H1 (cell line): ENCODE data around the gene CNKSR2. TPM values are rescaled to one million over a fixed set of nuclear protein-coding genes. Genes with fewer than 3 reads are reported as not detected.

Source experiments
- CTCF ChIA-PET: fragments of 300-600 bp; sonication (Branson Sonifier 250); formaldehyde crosslinking; loops from one replicate; lab custom pipeline; 2021; ENCODE audit not compliant: partially characterized antibody; lab: Charles Lee
- POLR2A ChIA-PET: fragments of 300-600 bp; sonication (Branson Sonifier 250); formaldehyde crosslinking; loops from one replicate; lab custom pipeline; 2021; ENCODE audit warnings: inconsistent platforms; ENCODE audit not compliant: partially characterized antibody; lab: Charles Lee
- DNase-seq, 2 experiments: peaks; one replicate each; pipeline versions ENCODE4 v3.0.0 to v3.0.0-alpha.2; 2010 to 2022; ENCODE audit warnings: low spot score in 2 of 2, low read depth in 1 of 2, mixed read lengths in 1 of 2
- FAIRE-seq: peaks from 2 replicates; lab custom pipeline; 2011; peaks lifted over from hg19 to GRCh38; lab: Jason Lieb, UNC
- H2AFZ ChIP-seq: 2 replicates; pipeline ENCODE4 v1.8.1; 2012; ENCODE audit warnings: low read length, inconsistent platforms
- H2AK5ac ChIP-seq: 2 replicates; pipeline ENCODE4 v1.6.1; 2013; ENCODE audit warnings: low read depth, low read length
- H2BK120ac ChIP-seq: replicated peaks from 2 replicates; pipeline ENCODE3; 2013; ENCODE audit warnings: low read depth, low read length, inconsistent platforms
- H2BK12ac ChIP-seq: 2 replicates; pipeline ENCODE4 v1.6.1; 2013; ENCODE audit warnings: low read depth, low read length
- H2BK15ac ChIP-seq: 2 replicates; pipeline ENCODE4 v1.6.1; 2013; ENCODE audit warnings: low read length
- H2BK20ac ChIP-seq: 2 replicates; pipeline ENCODE4 v1.6.1; 2013; ENCODE audit warnings: low read length
- H2BK5ac ChIP-seq: 2 replicates; pipeline ENCODE4 v1.6.1; 2013; ENCODE audit warnings: low read depth, low read length
- H3K14ac ChIP-seq: 2 replicates; pipeline ENCODE4 v1.6.1; 2013; ENCODE audit warnings: inconsistent platforms; ENCODE audit not compliant: insufficient read length
- H3K18ac ChIP-seq: 2 replicates; pipeline ENCODE4 v1.6.1; 2013; ENCODE audit warnings: low read length; ENCODE audit errors: extremely low read depth
- H3K23ac ChIP-seq: 2 replicates; pipeline ENCODE4 v1.6.1; 2013; ENCODE audit warnings: inconsistent platforms; ENCODE audit not compliant: insufficient read length
- H3K23me2 ChIP-seq: 2 replicates; pipeline ENCODE4 v1.6.1; 2013; ENCODE audit warnings: low read depth, low read length
- H3K27ac ChIP-seq: 2 replicates; pipeline ENCODE4 v1.6.1; 2011; ENCODE audit warnings: low read depth, low read length, inconsistent platforms
- H3K27me3 ChIP-seq, 4 experiments: replicated peaks in 1 of 4; 1 replicate in 1 of 4; 2 replicates in 3 of 4; pipeline versions ENCODE4 v1.6.1 to v1.8.1; 2011 to 2013; ENCODE audit warnings: low read length in 3 of 4, mild to moderate bottlenecking in 3 of 4, inconsistent platforms in 2 of 4, mixed read lengths in 2 of 4, moderate library complexity in 1 of 4; ENCODE audit not compliant: control insufficient read depth in 3 of 4, insufficient read depth in 3 of 4; ENCODE audit errors: extremely low read depth in 1 of 4
- H3K36me3 ChIP-seq, 4 experiments: 2 replicates each; pipeline versions ENCODE4 v1.6.1 to v1.8.1; 2011 to 2013; ENCODE audit warnings: mild to moderate bottlenecking in 4 of 4, low read length in 3 of 4, moderate library complexity in 2 of 4, control low read depth in 1 of 4, inconsistent platforms in 1 of 4; ENCODE audit not compliant: insufficient read depth in 4 of 4, control insufficient read depth in 2 of 4
- H3K4ac ChIP-seq: replicated peaks from 2 replicates; pipeline ENCODE3; 2013; ENCODE audit warnings: low read length, low read depth, mixed read lengths, inconsistent platforms; ENCODE audit not compliant: insufficient read length
- H3K4me1 ChIP-seq, 4 experiments: replicated peaks in 1 of 4; 1 replicate in 1 of 4; 2 replicates in 3 of 4; pipeline versions ENCODE4 v1.6.1 to v1.8.1; 2011 to 2013; ENCODE audit warnings: low read length in 3 of 4, inconsistent platforms in 2 of 4, mixed read lengths in 1 of 4; ENCODE audit not compliant: insufficient read depth in 4 of 4, control insufficient read depth in 3 of 4
- H3K4me2 ChIP-seq, 2 experiments: 2 replicates each; pipeline versions ENCODE4 v1.6.1 to v1.8.1; 2011 to 2013; ENCODE audit warnings: low read depth in 2 of 2, low read length in 2 of 2, control low read depth in 1 of 2, inconsistent platforms in 1 of 2, mild to moderate bottlenecking in 1 of 2; ENCODE audit not compliant: insufficient read depth in 1 of 2
- H3K4me3 ChIP-seq, 4 experiments: fragments of 200-600, 300-600 bp in 1 of 4; sonication (generic), shearing (Covaris generic), sonication (Bioruptor Twin) in 1 of 4; 2 replicates each; pipeline versions ENCODE4 v1.5.1 to v1.8.1; 2011 to 2016; ENCODE audit warnings: low read length in 4 of 4, low read depth in 3 of 4, control low read depth in 2 of 4, inconsistent platforms in 2 of 4, mild to moderate bottlenecking in 2 of 4, mixed read lengths in 1 of 4, moderate library complexity in 1 of 4; ENCODE audit not compliant: insufficient read depth in 2 of 4; ENCODE audit errors: extremely low read depth in 1 of 4
- H3K56ac ChIP-seq: replicated peaks from 2 replicates; pipeline ENCODE3; 2013; ENCODE audit warnings: low read depth, mild to moderate bottlenecking, mixed read lengths, low read length, inconsistent platforms; ENCODE audit not compliant: insufficient read length
- H3K79me1 ChIP-seq: 2 replicates; pipeline ENCODE4 v1.6.1; 2013; ENCODE audit warnings: low read depth, low read length, control low read depth
- H3K79me2 ChIP-seq, 2 experiments: 2 replicates each; pipeline versions ENCODE4 v1.6.1 to v1.8.1; 2012 to 2013; ENCODE audit warnings: low read length in 2 of 2, mild to moderate bottlenecking in 2 of 2, inconsistent platforms in 1 of 2; ENCODE audit not compliant: insufficient read depth in 2 of 2, control insufficient read depth in 1 of 2
- H3K9ac ChIP-seq, 4 experiments: replicated peaks in 1 of 4; 1 replicate in 1 of 4; 2 replicates in 3 of 4; pipeline versions ENCODE4 v1.6.1 to v1.8.1; 2011 to 2013; ENCODE audit warnings: low read depth in 3 of 4, low read length in 3 of 4, control low read depth in 2 of 4, mild to moderate bottlenecking in 2 of 4, moderate library complexity in 2 of 4, inconsistent platforms in 1 of 4; ENCODE audit errors: extremely low read depth in 1 of 4
- H3K9me3 ChIP-seq, 2 experiments: 2 replicates each; pipeline versions ENCODE4 v1.6.1 to v1.8.1; 2012 to 2013; ENCODE audit warnings: mild to moderate bottlenecking in 2 of 2, moderate library complexity in 2 of 2, control low read depth in 1 of 2, inconsistent platforms in 1 of 2, low read depth in 1 of 2, low read length in 1 of 2, mixed read lengths in 1 of 2; ENCODE audit not compliant: insufficient read depth in 2 of 2
- H4K20me1 ChIP-seq, 2 experiments: replicated peaks in 1 of 2; 2 replicates each; pipeline versions ENCODE3 to v1.8.1; 2011 to 2013; ENCODE audit warnings: inconsistent platforms in 2 of 2, low read length in 2 of 2, mild to moderate bottlenecking in 1 of 2; ENCODE audit not compliant: insufficient read depth in 2 of 2, control insufficient read depth in 1 of 2
- H4K5ac ChIP-seq: 2 replicates; pipeline ENCODE4 v1.6.1; 2013; ENCODE audit warnings: low read length, low read depth, mixed read lengths, inconsistent platforms; ENCODE audit not compliant: insufficient read length
- H4K8ac ChIP-seq: 2 replicates; pipeline ENCODE4 v1.8.0; 2013; ENCODE audit warnings: mild to moderate bottlenecking, moderate library complexity, low read length, inconsistent platforms; ENCODE audit not compliant: insufficient read depth; ENCODE audit errors: extremely low read depth
- H4K91ac ChIP-seq: replicated peaks from 2 replicates; pipeline ENCODE3; 2013; ENCODE audit warnings: low read length, mixed read lengths, inconsistent platforms; ENCODE audit not compliant: insufficient read length
- EP300 ChIP-seq, 2 experiments: IDR thresholded peaks; 1 replicate in 1 of 2; 2 replicates in 1 of 2; pipeline ENCODE4 v1.6.1; 2011 to 2012; ENCODE audit warnings: low read depth in 2 of 2, low read length in 2 of 2, mild to moderate bottlenecking in 2 of 2, borderline replicate concordance in 1 of 2, inconsistent platforms in 1 of 2, moderate library complexity in 1 of 2
- EZH2 ChIP-seq: fragments of 200-600 bp; sonication (generic); IDR thresholded peaks from 2 replicates; pipeline ENCODE4 v1.7.1; 2012; ENCODE audit warnings: low read depth, mild to moderate bottlenecking, moderate library complexity, low read length, inconsistent platforms; ENCODE audit not compliant: severe bottlenecking
- GABPA ChIP-seq: IDR thresholded peaks from 2 replicates; pipeline ENCODE4 v1.6.1; 2011; ENCODE audit warnings: mild to moderate bottlenecking, low read length, moderate library complexity, borderline replicate concordance; ENCODE audit not compliant: insufficient read depth
- JUN ChIP-seq: IDR thresholded peaks from 2 replicates; pipeline ENCODE4 v1.6.1; 2011; ENCODE audit warnings: low read depth, mild to moderate bottlenecking, improper control_type of control experiment, low read length
- PHF8 ChIP-seq: fragments of 200-600 bp; sonication (generic); conservative IDR thresholded peaks from 2 replicates; pipeline ENCODE4 v1.7.1; 2012; ENCODE audit warnings: low read depth, mild to moderate bottlenecking, inconsistent platforms, low read length, moderate library complexity
- POLR2AphosphoS5 ChIP-seq: IDR thresholded peaks from 2 replicates; pipeline ENCODE4 v1.6.1; 2011; ENCODE audit warnings: low read depth, low read length
- RBBP5 ChIP-seq: IDR thresholded peaks from 2 replicates; pipeline ENCODE4 v1.7.1; 2012; ENCODE audit warnings: low read depth, mild to moderate bottlenecking, inconsistent platforms, low read length, moderate library complexity, borderline replicate concordance
- RNF2 ChIP-seq: fragments of 200-900, 300-1000 bp; sonication (generic); IDR thresholded peaks from 2 replicates; pipeline ENCODE4 v1.7.1; 2016; ENCODE audit warnings: borderline replicate concordance, low read depth, mild to moderate bottlenecking, antibody characterized with exemption, low read length; ENCODE audit not compliant: poor library complexity, severe bottlenecking; ENCODE audit errors: missing control alignments
- SIN3A ChIP-seq, 2 experiments: IDR thresholded peaks in 1 of 2; conservative IDR thresholded peaks in 1 of 2; 2 replicates each; pipeline ENCODE4 v1.6.1; 2011 to 2012; ENCODE audit warnings: low read length in 2 of 2, improper control_type of control experiment in 1 of 2, low read depth in 1 of 2, mild to moderate bottlenecking in 1 of 2
- TAF7 ChIP-seq: optimal IDR thresholded peaks from 2 replicates; pipeline ENCODE3; 2011; ENCODE audit warnings: low read depth, mild to moderate bottlenecking, inconsistent platforms, low read length, moderate library complexity, borderline replicate concordance
- ZNF274 ChIP-seq: IDR thresholded peaks from 2 replicates; pipeline ENCODE4 v1.7.0; 2012; ENCODE audit warnings: low read length, borderline replicate concordance; ENCODE audit errors: extremely low read depth
- WGBS, 2 experiments: shearing (Covaris generic) in 1 of 2; methylation state at CpG; one replicate each; pipeline versions ENCODE4 v1.1.6 to v1.1.7; 2013 to 2015; ENCODE audit warnings: low lambda C conversion rate in 2 of 2, mixed read lengths in 2 of 2, inconsistent platforms in 1 of 2, low coverage in 1 of 2, missing lambda C conversion rate in 1 of 2; ENCODE audit not compliant: insufficient replicate concordance in 2 of 2, insufficient coverage in 1 of 2, insufficient read length in 1 of 2; ENCODE audit errors: extremely low coverage in 1 of 2, missing lambda C conversion rate in 1 of 2; 5-methylcytosine and 5-hydroxymethylcytosine counted together
- polyA plus RNA-seq, 7 experiments: library from polyadenylated mRNA; depleted of rRNA in 3 of 7; stranded (reverse) in 5 of 7; unstranded in 2 of 7; fragments of >200 nt in 5 of 7; fragments of 200-250 nt in 2 of 7; gene quantifications; 1 replicate in 5 of 7; 2 replicates in 1 of 7; 4 replicates in 1 of 7; pipeline versions ENCODE4 v1.2.1 to v1.2.3, GENCODE V29; 2011 to 2013; ENCODE audit warnings: missing spikeins in 2 of 7, mixed read lengths in 2 of 7
- total RNA-seq: library from RNA; stranded (reverse); fragmentation: NEBNext Ultra II Directional; extraction: Animal tissue kit (Norgen Biotek cat#: 25700); gene quantifications from 2 replicates; pipeline ENCODE4 v1.2.1, GENCODE V29; 2021
- TF ChIP-seq, protein P1 (sequence below): IDR thresholded peaks from 2 replicates; pipeline ENCODE4 v1.6.1; 2011; ENCODE audit warnings: low read length, improper control_type of control experiment

Gene CNKSR2
- total and polyA plus RNA-seq, 2 of the 8 experiments (the other 6 are each of a cell fraction or from before 2014, with no cell fraction given) = 5.5 to 16.3 TPM

DNA sequence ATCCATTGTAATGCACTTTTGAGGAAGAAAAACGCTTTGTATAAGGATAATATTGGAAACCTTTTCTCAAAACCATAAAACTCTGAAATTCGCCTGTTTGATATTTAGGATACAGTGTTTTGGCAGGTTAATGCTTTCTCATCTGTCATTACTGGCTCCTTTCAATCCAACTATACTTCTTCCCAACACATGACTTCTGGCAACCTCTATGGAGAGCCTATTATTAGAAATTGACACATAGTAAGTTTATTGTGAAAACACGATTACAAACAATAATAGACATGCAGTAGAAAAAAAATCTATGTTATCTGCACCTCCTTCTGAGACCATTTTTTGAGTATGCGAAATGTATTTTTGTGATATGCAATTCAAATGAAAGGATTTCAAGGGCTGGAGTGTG lies 288.5 kb downstream of the CNKSR2 start:
- Histone ChIP-seq H2BK120ac (no peak overlapping the region), H3K23ac (no peak overlapping the region), H2AK5ac (no peak overlapping the region), H3K9me3 (no peaks in the 10 kb centered on the region), H3K4ac (no peak overlapping the region), H3K56ac (no peak overlapping the region), H4K5ac (no peak overlapping the region), H3K18ac (no peak overlapping the region), H3K23me2 (no peaks in the 10 kb centered on the region), H2BK15ac (no peak overlapping the region), H4K8ac (no peak overlapping the region), H4K20me1 (no peaks in the 10 kb centered on the region), H2BK20ac (no peak overlapping the region), H3K79me2 (no peaks in the 10 kb centered on the region), H2BK5ac (no peak overlapping the region), H3K4me2 (no peak overlapping the region), H3K4me3 (no peak overlapping the region), H3K9ac (no peak overlapping the region), H2AFZ (no peak overlapping the region), H3K27ac (no peak overlapping the region), H3K14ac (no peak overlapping the region), H3K4me1 (no peaks in the 10 kb centered on the region), H2BK12ac (no peak overlapping the region), H3K27me3 (no peaks in the 10 kb centered on the region), H4K91ac (no peak overlapping the region), H3K36me3 (no peaks in the 10 kb centered on the region), H3K79me1 (no peaks in the 10 kb centered on the region)
- POLR2A ChIA-PET = no interaction called here
- 92% methylated on average over 4 of the region's 4 CpGs; no CpG with 5 or more reads in 1 of the 2 experiments for WGBS, 2 experiments
- DNase-seq = no peak
- no peak for FAIRE-seq
- CTCF ChIA-PET = no interaction called here
- TF ChIP-seq RNF2 (no peak), EZH2 (no peak), TAF7 (no peak), PHF8 (no peak), SIN3A (conservative IDR thresholded peaks at IDR 0.05 in 1 of 2, IDR thresholded peaks at IDR 0.05 in 1 of 2; ENCODE audit: low read depth in 1 of 2, low read length in 2 of 2) (no peak), RBBP5 (no peak), ZNF274 (no peak), POLR2AphosphoS5 (no peak), EP300 (IDR thresholded peaks at IDR 0.05; ENCODE audit: borderline replicate concordance in 1 of 2, low read depth in 2 of 2, low read length in 2 of 2) (no peak), JUN (no peak), GABPA (no peak)
- TF ChIP-seq, protein P1, sequence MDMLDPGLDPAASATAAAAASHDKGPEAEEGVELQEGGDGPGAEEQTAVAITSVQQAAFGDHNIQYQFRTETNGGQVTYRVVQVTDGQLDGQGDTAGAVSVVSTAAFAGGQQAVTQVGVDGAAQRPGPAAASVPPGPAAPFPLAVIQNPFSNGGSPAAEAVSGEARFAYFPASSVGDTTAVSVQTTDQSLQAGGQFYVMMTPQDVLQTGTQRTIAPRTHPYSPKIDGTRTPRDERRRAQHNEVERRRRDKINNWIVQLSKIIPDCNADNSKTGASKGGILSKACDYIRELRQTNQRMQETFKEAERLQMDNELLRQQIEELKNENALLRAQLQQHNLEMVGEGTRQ = no peak
